Right atrium auricular region (tissue), 2 donors: Measurements from ENCODE around the gene SLC26A3. TPM values are rescaled to one million over a fixed set of nuclear protein-coding genes. Genes with fewer than 3 reads are reported as not detected.

ENCODE experiments used
- DNase-seq: peaks from one replicate; pipeline ENCODE4 v3.0.0-alpha.2; 2019; ENCODE audit warnings: low spot score
- H3K27ac ChIP-seq, 2 donors: fragments of 200-600 bp; sonication (generic); 1 replicate in 1 of 2; 2 replicates in 1 of 2; pipeline ENCODE4 v1.5.1; 2016 to 2019
- H3K27me3 ChIP-seq, 2 donors: fragments of 200-600 bp; sonication (generic); one replicate each; pipeline versions ENCODE4 v1.5.1 to v1.6.0; 2017 to 2019
- H3K36me3 ChIP-seq: fragments of 200-600 bp; sonication (generic); one replicate; pipeline ENCODE4 v1.5.1; 2016
- H3K4me1 ChIP-seq, 2 donors: fragments of 200-600 bp; sonication (generic); one replicate each; pipeline versions ENCODE4 v1.5.1 to v1.6.0; 2017 to 2019
- H3K4me3 ChIP-seq, 2 donors: fragments of 200-600 bp; sonication (generic); 1 replicate in 1 of 2; 2 replicates in 1 of 2; pipeline ENCODE4 v1.5.1; 2017 to 2019; ENCODE audit warnings: mild to moderate bottlenecking in 1 of 2, moderate library complexity in 1 of 2
- H3K9me3 ChIP-seq, 2 donors: fragments of 200-600 bp; sonication (generic); one replicate each; pipeline ENCODE4 v1.5.1; 2019
- total RNA-seq, 2 donors: library from RNA; depleted of rRNA; stranded (reverse); fragments of >200 nt; gene quantifications; one replicate each; pipeline ENCODE4 v1.1.0, GENCODE V29; 2016
- TF ChIP-seq, protein P1 (sequence below), 2 donors: fragments of 200-600 bp; sonication (generic); IDR thresholded peaks; one replicate each; pipeline ENCODE4 v1.5.1; 2019; ENCODE audit warnings: antibody characterized with exemption in 2 of 2

Gene SLC26A3
- total RNA-seq, 2 donors from 2014 or later: not detected

DNA sequence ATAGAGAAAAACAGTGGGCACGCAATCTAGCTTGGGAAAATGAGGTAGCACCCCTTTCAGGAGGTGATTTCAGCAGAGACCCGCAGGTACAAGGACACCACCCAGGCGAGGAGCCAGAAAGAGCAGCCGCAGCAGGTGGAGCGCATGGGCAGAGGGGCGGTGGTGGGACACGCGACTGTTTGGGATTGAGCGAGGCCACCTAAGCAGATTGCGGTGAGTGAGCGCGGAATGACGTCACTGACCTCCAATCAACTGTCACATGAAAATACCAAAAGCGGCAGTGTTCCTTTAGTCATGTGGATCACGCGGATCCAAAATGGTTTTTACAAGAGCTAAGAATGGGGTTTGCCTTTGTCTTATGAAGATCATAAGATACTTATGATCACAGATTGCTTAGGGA is 40.2 kb upstream of the SLC26A3 start:
- TF ChIP-seq, protein P1, sequence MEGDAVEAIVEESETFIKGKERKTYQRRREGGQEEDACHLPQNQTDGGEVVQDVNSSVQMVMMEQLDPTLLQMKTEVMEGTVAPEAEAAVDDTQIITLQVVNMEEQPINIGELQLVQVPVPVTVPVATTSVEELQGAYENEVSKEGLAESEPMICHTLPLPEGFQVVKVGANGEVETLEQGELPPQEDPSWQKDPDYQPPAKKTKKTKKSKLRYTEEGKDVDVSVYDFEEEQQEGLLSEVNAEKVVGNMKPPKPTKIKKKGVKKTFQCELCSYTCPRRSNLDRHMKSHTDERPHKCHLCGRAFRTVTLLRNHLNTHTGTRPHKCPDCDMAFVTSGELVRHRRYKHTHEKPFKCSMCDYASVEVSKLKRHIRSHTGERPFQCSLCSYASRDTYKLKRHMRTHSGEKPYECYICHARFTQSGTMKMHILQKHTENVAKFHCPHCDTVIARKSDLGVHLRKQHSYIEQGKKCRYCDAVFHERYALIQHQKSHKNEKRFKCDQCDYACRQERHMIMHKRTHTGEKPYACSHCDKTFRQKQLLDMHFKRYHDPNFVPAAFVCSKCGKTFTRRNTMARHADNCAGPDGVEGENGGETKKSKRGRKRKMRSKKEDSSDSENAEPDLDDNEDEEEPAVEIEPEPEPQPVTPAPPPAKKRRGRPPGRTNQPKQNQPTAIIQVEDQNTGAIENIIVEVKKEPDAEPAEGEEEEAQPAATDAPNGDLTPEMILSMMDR (IDR thresholded peaks at IDR 0.05): no peak

DNA sequence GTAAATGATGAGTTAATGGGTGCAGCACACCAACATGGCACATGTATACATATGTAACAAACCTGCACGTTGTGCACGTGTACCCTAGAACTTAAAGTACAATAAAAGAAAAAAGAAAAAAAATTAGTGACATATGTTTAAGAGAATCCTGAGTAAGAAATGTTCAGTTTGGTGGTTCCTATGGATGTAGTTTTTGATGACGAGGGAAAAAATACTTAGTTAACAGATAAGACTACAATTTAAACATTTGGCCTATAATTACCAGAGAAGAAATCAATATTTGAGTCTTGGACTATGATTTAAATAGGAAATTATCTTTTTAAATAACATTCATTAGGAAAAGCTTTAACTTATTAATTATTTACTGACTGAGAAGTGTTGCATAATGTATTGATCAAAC is 39.2 kb upstream of the SLC26A3 start:
- H3K27me3 ChIP-seq: no peaks in the 10 kb centered on the region
- DNase-seq: no peak
- H3K4me1 ChIP-seq: no peaks in the 10 kb centered on the region
- no peaks in the 10 kb centered on the region for H3K36me3 ChIP-seq
- H3K27ac ChIP-seq: no peak overlapping the region
- peaks cover 0 to 4% of the 10 kb centered on the region in 2 donors for H3K9me3 ChIP-seq
- TF ChIP-seq, protein P1 (IDR thresholded peaks at IDR 0.05): no peak
- H3K4me3 ChIP-seq: no peak overlapping the region

More for the DNA sequence above, 40.2 kb upstream of the SLC26A3 start:
- no peak overlapping the region for H3K4me3 ChIP-seq
- H3K27me3 ChIP-seq: no peaks in the 10 kb centered on the region
- no peaks in the 10 kb centered on the region for H3K4me1 ChIP-seq
- peaks cover 0 to 4% of the 10 kb centered on the region in 2 donors for H3K9me3 ChIP-seq
- DNase-seq: no peak
- no peak overlapping the region for H3K27ac ChIP-seq
- H3K36me3 ChIP-seq: no peaks in the 10 kb centered on the region

DNA sequence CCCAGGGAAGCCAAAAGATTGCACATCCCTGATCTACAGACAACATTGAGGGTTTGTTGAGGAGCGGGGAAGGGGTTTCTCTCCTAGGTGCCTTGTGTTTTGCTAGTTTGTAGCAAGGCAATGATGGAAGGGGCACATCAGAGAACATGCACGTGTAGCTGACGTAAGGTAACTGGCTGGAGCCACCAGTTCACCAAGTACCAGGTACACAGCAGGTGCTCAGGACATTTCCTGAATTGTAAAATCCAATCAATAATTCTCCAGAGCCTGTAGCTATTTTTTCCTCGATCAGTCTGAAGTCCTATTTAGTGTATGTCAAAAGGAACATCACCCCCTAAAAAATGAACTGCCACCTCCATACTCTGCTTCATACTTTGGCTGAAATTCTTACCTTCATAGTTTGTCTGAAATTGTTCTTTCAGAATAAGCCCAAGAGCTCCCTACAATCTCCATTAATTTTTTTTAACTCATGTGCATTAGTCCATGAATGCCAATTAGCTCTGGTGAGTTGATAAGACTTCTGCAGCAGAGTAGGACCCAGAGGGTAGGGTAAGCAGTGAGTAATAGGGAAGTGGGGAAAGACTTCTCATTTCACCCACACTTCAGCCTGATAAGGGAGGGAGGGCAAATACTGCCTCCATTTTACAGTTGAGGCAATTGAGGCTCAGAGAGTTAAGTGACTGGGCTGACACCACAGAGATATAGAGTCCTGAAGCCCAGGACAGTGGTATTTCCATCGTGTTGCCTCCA is 36.0 kb upstream of the SLC26A3 start:
- H3K27me3 ChIP-seq: no peaks in the 10 kb centered on the region
- H3K36me3 ChIP-seq: no peaks in the 10 kb centered on the region
- no peak for DNase-seq
- TF ChIP-seq, protein P1 (IDR thresholded peaks at IDR 0.05): no peak
- H3K4me3 ChIP-seq: no peak overlapping the region
- peaks cover 0 to 4% of the 10 kb centered on the region in 2 donors for H3K9me3 ChIP-seq
- H3K4me1 ChIP-seq: peaks cover 0 to 8% of the 10 kb centered on the region in 2 donors
- H3K27ac ChIP-seq: no peak overlapping the region

DNA sequence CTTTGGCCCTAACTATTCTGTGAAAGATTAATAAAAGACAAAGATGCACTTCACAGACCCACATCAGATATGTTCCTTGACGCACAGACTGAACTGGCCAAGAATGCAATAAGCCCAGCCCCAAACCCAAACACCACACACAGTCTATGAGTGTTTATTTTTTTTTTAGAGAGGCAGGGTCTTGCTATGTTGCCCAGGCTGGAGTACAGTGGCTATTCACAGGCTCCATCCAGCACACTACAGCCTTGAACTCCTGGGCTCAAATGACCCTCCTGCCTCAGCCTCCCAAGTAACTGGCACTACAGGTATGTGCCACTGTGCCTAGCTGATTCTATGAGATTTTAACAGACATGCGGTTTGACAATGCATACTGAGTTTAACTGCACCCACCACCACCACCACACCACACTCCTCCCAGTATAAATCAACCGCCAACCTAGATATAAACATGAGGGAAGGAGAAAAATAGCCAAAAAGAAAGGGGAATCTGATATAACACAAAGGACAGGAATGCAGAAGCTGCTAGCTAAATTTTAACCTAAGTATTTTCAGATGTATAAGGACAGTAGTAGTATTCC is 35.1 kb upstream of the SLC26A3 start:
- TF ChIP-seq, protein P1 (IDR thresholded peaks at IDR 0.05): no peak
- Histone ChIP-seq H3K27ac (no peak overlapping the region), H3K4me1 (peaks cover 0 to 8% of the 10 kb centered on the region in 2 donors), H3K36me3 (no peaks in the 10 kb centered on the region), H3K9me3 (peaks cover 0 to 4% of the 10 kb centered on the region in 2 donors), H3K27me3 (no peaks in the 10 kb centered on the region), H3K4me3 (no peak overlapping the region)
- no peak for DNase-seq

DNA sequence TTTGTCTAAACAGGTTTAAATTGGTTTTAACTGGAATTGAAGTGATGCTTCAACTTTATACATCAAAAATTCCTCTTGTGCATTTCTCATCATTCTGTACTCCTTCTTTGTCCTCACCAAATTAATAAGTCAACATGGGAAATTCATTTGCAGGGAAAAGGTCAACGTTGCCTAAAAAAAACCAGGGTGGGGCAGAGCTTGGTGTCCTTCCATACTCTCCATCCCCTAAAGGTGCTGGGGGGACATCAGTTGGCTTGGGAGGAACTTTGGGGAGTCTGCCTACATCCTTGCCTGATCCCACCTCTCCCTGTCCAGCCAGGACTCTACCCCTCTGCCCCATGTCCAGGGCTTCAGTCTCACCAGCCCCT is 34.1 kb upstream of the SLC26A3 start:
- Histone ChIP-seq H3K27me3 (no peaks in the 10 kb centered on the region), H3K4me1 (peaks cover 0 to 8% of the 10 kb centered on the region in 2 donors), H3K36me3 (no peaks in the 10 kb centered on the region), H3K4me3 (no peak overlapping the region), H3K9me3 (peaks cover 0 to 4% of the 10 kb centered on the region in 2 donors), H3K27ac (no peak overlapping the region)
- TF ChIP-seq, protein P1 (IDR thresholded peaks at IDR 0.05): no peak
- no peak for DNase-seq
